GM18868 (cell line): ENCODE measurements around the gene C17orf58.
A peak's percentile ranks its signal among the peaks of the same experiment; 100 is the strongest.
"Not testable (repeated sequence)": the region's sequence is repeated elsewhere in the genome, so short reads cannot be mapped to it uniquely, and the experiment has no call there.

Source experiments
- ATAC-seq: cut with Tn5 transposase; IDR thresholded peaks from one replicate; pipeline ENCODE4 v1.9.1; 2021; ENCODE audit warnings: mild to moderate bottlenecking, moderate library complexity; ENCODE audit not compliant: unreplicated experiment

The C17orf58 gene

GRCh38 chr17:68006797-68007196, 10.5 kb upstream of the C17orf58 start:
- ATAC-seq = no peak

- ATAC-seq = no peak
These were observed 7.9 kb upstream of the C17orf58 start for GRCh38 chr17:68004201-68004600.

GRCh38 chr17:67999291-67999911, 3.1 kb upstream of the C17orf58 start:
- no peak for ATAC-seq

GRCh38 chr17:67998466-67998865, 2.2 kb upstream of the C17orf58 start:
- no peak for ATAC-seq

GRCh38 chr17:67995570-67996263, 552 bp downstream of the C17orf58 start:
- ATAC-seq = no peak

GRCh38 chr17:67994817-67995569, 1.3 kb downstream of the C17orf58 start:
- no peak for ATAC-seq

GRCh38 chr17:67993998-67994361, 2.3 kb downstream of the C17orf58 start:
- ATAC-seq = peak; percentile 4

- ATAC-seq = peak; percentile 74
These were observed 2.9 kb downstream of the C17orf58 start for GRCh38 chr17:67993153-67993997.

GRCh38 chr17:67992548-67993152, 3.6 kb downstream of the C17orf58 start:
- no peak for ATAC-seq

GRCh38 chr17:67990909-67991308, 5.4 kb downstream of the C17orf58 start:
- ATAC-seq = no peak

- ATAC-seq = no peak
These were observed 12.9 kb downstream of the C17orf58 start for GRCh38 chr17:67983383-67983688.

- ATAC-seq = no peak
These were observed 13.4 kb downstream of the C17orf58 start for GRCh38 chr17:67982686-67983382.

- no peak for ATAC-seq
These were observed 14.1 kb downstream of the C17orf58 start for GRCh38 chr17:67982034-67982640.

GRCh38 chr17:67980883-67981282, 15.4 kb downstream of the C17orf58 start:
- ATAC-seq = not testable (repeated sequence)

GRCh38 chr17:67980456-67980855, 15.8 kb downstream of the C17orf58 start:
- ATAC-seq = no peak

- ATAC-seq = not testable (repeated sequence)
These were observed 20.0 kb downstream of the C17orf58 start for GRCh38 chr17:67976306-67976705.

- ATAC-seq = no peak
These were observed 21.6 kb downstream of the C17orf58 start for GRCh38 chr17:67974598-67975066.

GRCh38 chr17:67974185-67974584, 22.1 kb downstream of the C17orf58 start:
- no peak for ATAC-seq

GRCh38 chr17:67970783-67971182, 25.5 kb downstream of the C17orf58 start:
- ATAC-seq = no peak

GRCh38 chr17:67963145-67963572, 33.1 kb downstream of the C17orf58 start:
- ATAC-seq = peak; percentile 67
